Sigmoid colon (tissue), 7 donors: Measurements from ENCODE around the gene PCBP1. TPM values are rescaled to one million over a fixed set of nuclear protein-coding genes. Genes with fewer than 3 reads are reported as not detected.
A peak's percentile ranks its signal among the peaks of the same experiment; 100 is the strongest.
"Not testable (repeated sequence)": the region's sequence is repeated elsewhere in the genome, so short reads cannot be mapped to it uniquely, and the experiment has no call there.

Experiments used
- DNase-seq: peaks from one replicate; pipeline ENCODE4 v3.0.0-alpha.2; 2019
- H3K27ac ChIP-seq, 4 donors: fragments of 200-600 bp; sonication (generic); one replicate each; pipeline ENCODE4 v1.5.1; 2016 to 2019; ENCODE audit warnings: mild to moderate bottlenecking in 1 of 4
- H3K27me3 ChIP-seq, 3 donors: fragments of 200-600 bp; sonication (generic); one replicate each; pipeline ENCODE4 v1.5.1; 2019; ENCODE audit warnings: mild to moderate bottlenecking in 1 of 3
- H3K36me3 ChIP-seq, 4 donors: fragments of 200-600 bp; sonication (generic); one replicate each; pipeline ENCODE4 v1.5.1; 2016 to 2019
- H3K4me1 ChIP-seq, 4 donors: fragments of 200-600 bp; sonication (generic); one replicate each; pipeline ENCODE4 v1.5.1; 2017 to 2019
- H3K4me3 ChIP-seq, 4 donors: fragments of 200-600 bp; sonication (generic); one replicate each; pipeline ENCODE4 v1.5.1; 2017 to 2019; ENCODE audit warnings: mild to moderate bottlenecking in 2 of 4, moderate library complexity in 1 of 4
- H3K9me3 ChIP-seq, 4 donors: fragments of 200-600 bp in 3 of 4; sonication (generic) in 3 of 4; one replicate each; pipeline versions ENCODE4 v1.5.1 to v1.6.1; 2013 to 2019
- EP300 ChIP-seq, 4 donors: sonication (generic); formaldehyde crosslinking; IDR thresholded peaks; one replicate each; pipeline ENCODE4 v1.6.1; 2017; ENCODE audit warnings: antibody characterized with exemption in 4 of 4
- POLR2A ChIP-seq, 2 donors: fragments of 450-650 bp; IDR thresholded peaks; one replicate each; pipeline ENCODE4 v1.6.1; 2016; ENCODE audit warnings: antibody characterized with exemption in 2 of 2, mild to moderate bottlenecking in 2 of 2, moderate library complexity in 2 of 2
- POLR2AphosphoS5 ChIP-seq, 4 donors: sonication (generic); formaldehyde crosslinking; IDR thresholded peaks; one replicate each; pipeline ENCODE4 v1.6.1; 2017; ENCODE audit warnings: antibody characterized with exemption in 4 of 4
- WGBS, 2 donors: extraction: QIAGEN DNeasy Blood & Tissue Kit; methylation state at CpG; one replicate each; pipeline ENCODE4 v1.1.7; 2013; 5-methylcytosine and 5-hydroxymethylcytosine counted together
- intact Hi-C: fragments of 100-400 bp; cut with DNase I; formaldehyde crosslinking; loops from one replicate; pipeline ENCODE4 v1.15.1; 2023
- polyA plus RNA-seq, 3 donors: library from polyadenylated mRNA; stranded (reverse); fragments of 200-250 nt; gene quantifications; one replicate each; pipeline ENCODE4 v1.2.3, GENCODE V29; 2013
- total RNA-seq, 4 donors: library from RNA; depleted of rRNA; stranded (reverse); fragments of >200 nt; gene quantifications; one replicate each; pipeline ENCODE4 v1.1.0, GENCODE V29; 2016
- TF ChIP-seq, protein P1 (sequence below), 4 experiments: fragments of 450-650 bp in 3 of 4; fragments of 200-600 bp in 1 of 4; IDR thresholded peaks; one replicate each; pipeline ENCODE4 v1.5.1; 2016 to 2019; ENCODE audit warnings: antibody characterized with exemption in 4 of 4, mild to moderate bottlenecking in 3 of 4, moderate library complexity in 2 of 4
- donor health status: healthy with polysubstance abuse.
- donor health status: Bipolar disorder and iron deficiency.
- donor health status: healthy.

Gene PCBP1
- total and polyA plus RNA-seq, 7 donors, result 178 to 311 (median 186) TPM

DNA sequence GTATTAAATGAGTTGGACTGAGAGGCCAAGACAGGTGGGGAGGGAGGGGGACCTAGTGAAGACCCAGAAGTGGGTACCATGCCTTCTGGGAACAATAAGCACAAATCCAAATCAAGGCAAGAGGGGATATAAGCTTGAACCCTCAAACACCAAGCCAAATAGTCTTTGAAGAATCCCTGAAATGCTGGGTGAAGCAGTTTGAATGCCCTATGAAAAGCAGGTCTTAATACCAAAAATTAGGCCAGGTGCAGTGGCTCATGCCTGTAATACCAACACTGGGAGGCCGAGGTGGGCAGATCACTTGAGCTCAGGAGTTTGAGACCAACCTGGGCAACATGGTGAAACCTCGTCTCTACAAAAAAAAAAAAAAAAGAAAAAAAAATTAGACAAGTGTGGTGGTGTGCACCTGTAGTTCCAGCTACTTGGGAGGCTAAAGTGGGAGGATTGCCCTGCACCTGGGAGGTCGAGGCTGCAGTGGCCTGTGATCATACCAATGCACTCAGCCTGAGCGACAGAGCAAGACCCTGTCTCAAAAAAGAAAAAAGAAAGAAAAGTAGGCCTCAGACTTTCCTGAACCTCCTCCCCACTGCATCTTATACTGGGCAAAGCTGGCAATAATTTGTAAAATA is 3.5 kb downstream of the PCBP1 start:
- peaks cover 0 to 8% (median 0%) of the 10 kb centered on the region in 4 donors for H3K36me3 ChIP-seq
- H3K27ac ChIP-seq, result peak overlapping the region; percentile 99 to 100 (median 99)
- no peaks in the 10 kb centered on the region for H3K27me3 ChIP-seq
- H3K4me3 ChIP-seq, result no peak overlapping the region
- WGBS, 2 donors, result 91 to 95% methylated on average over 4 of the region's 4 CpGs
- TF ChIP-seq, protein P1, sequence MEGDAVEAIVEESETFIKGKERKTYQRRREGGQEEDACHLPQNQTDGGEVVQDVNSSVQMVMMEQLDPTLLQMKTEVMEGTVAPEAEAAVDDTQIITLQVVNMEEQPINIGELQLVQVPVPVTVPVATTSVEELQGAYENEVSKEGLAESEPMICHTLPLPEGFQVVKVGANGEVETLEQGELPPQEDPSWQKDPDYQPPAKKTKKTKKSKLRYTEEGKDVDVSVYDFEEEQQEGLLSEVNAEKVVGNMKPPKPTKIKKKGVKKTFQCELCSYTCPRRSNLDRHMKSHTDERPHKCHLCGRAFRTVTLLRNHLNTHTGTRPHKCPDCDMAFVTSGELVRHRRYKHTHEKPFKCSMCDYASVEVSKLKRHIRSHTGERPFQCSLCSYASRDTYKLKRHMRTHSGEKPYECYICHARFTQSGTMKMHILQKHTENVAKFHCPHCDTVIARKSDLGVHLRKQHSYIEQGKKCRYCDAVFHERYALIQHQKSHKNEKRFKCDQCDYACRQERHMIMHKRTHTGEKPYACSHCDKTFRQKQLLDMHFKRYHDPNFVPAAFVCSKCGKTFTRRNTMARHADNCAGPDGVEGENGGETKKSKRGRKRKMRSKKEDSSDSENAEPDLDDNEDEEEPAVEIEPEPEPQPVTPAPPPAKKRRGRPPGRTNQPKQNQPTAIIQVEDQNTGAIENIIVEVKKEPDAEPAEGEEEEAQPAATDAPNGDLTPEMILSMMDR (IDR thresholded peaks at IDR 0.05), result no peak
- TF ChIP-seq POLR2AphosphoS5 (IDR thresholded peaks at IDR 0.05), result no peak
- no peak for TF ChIP-seq EP300 (IDR thresholded peaks at IDR 0.05)
- no peak for TF ChIP-seq POLR2A (IDR thresholded peaks at IDR 0.05)
- H3K9me3 ChIP-seq, result no peaks in the 10 kb centered on the region
- H3K4me1 ChIP-seq, result peaks cover 0 to 42% (median 34%) of the 10 kb centered on the region in 4 donors
- peak; percentile 43 for DNase-seq
- intact Hi-C loops, result no loop called here

- H3K27me3 ChIP-seq, result no peaks in the 10 kb centered on the region
- H3K27ac ChIP-seq, result peak overlapping the region in 2 of 4 donors; percentile 18 to 99
- no peaks in the 10 kb centered on the region for H3K9me3 ChIP-seq
- no peak overlapping the region for H3K4me3 ChIP-seq
- H3K36me3 ChIP-seq, result peaks cover 0 to 8% (median 0%) of the 10 kb centered on the region in 4 donors
- intact Hi-C loops, result no loop called here
- WGBS, 2 donors, result 72 to 81% methylated on average over 2 of the region's 2 CpGs
- TF ChIP-seq, protein P1 (IDR thresholded peaks at IDR 0.05), result no peak
- TF ChIP-seq EP300 (IDR thresholded peaks at IDR 0.05) (no peak), POLR2A (IDR thresholded peaks at IDR 0.05) (no peak), POLR2AphosphoS5 (IDR thresholded peaks at IDR 0.05) (no peak)
- no peak for DNase-seq
- peaks cover 0 to 40% (median 30%) of the 10 kb centered on the region in 4 donors for H3K4me1 ChIP-seq
Observed at GRCh38 chr2:70091364-70091763, 4.1 kb downstream of the PCBP1 start.

DNA sequence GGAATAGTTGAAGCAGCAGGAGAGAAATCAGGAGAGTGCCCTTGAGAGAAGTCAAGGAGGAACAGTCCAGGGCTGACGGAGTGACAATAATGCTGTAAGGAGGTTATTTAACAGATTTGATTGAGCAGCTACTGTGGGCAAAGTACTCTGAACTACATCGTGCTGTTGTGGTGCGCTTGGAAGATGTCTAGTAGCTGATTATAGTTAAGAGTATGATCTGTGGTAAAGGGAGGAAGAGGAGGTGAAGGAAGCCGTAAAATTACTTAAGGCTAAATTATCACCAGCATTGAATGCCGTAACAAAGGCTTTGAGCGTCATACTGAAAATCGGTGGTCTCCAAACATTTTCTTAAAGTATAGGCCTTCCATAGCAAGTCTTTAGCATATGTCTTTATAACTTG is 4.5 kb downstream of the PCBP1 start:
- 72 to 91% methylated on average over 7 of the region's 7 CpGs for WGBS, 2 donors
- no peak for DNase-seq
- peaks cover 0 to 8% (median 0%) of the 10 kb centered on the region in 4 donors for H3K36me3 ChIP-seq
- H3K27me3 ChIP-seq, result no peaks in the 10 kb centered on the region
- intact Hi-C loops, result no loop called here
- H3K4me1 ChIP-seq, result peaks cover 0 to 40% (median 30%) of the 10 kb centered on the region in 4 donors
- no peaks in the 10 kb centered on the region for H3K9me3 ChIP-seq
- peak overlapping the region in 1 of 4 donors; percentile 99 for H3K27ac ChIP-seq
- no peak overlapping the region for H3K4me3 ChIP-seq
- TF ChIP-seq POLR2AphosphoS5 (IDR thresholded peaks at IDR 0.05) (no peak), EP300 (IDR thresholded peaks at IDR 0.05) (no peak), POLR2A (IDR thresholded peaks at IDR 0.05) (no peak)
- TF ChIP-seq, protein P1 (IDR thresholded peaks at IDR 0.05), result no peak

DNA sequence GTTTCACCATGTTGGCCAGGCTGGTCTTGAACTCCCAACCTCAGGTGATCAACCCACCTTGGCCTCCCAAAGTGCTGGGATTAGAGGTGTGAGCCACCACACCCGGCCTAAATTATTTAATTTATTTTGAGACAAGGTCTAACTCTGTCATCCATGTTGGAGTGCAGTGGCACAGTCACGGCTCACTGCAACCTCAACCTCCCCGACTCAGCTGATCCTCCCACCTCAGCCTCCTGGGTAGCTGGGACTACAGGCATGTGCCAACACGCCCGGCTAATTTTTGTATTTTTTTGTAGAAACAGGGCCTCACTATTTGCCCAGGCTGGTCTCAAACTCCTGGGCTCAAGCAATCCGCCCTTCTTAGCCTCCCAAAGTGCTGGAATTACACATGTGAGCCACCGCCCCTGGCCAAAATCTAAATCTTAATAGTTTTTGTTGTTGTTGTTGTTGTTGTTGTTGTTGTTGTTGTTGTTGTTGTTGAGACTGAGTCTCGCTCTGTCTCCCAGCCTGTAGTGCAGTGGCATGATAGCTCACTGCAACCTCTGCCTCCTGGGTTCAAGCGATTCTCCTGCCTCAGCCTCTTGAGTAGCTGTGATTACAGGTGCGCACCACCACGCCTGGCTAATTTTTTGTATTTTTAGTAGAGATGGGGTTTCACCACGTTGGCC is 5.4 kb downstream of the PCBP1 start:
- H3K4me3 ChIP-seq, H3K36me3 ChIP-seq, H3K9me3 ChIP-seq, H3K27ac ChIP-seq, H3K27me3 ChIP-seq, intact Hi-C loops: not testable (repeated sequence)
- WGBS, 2 donors, result 93% methylated on average over 12 of the region's 12 CpGs
- DNase-seq, result peak; percentile 35
- H3K4me1 ChIP-seq, result peaks cover 0 to 40% (median 30%) of the 10 kb centered on the region in 4 donors

DNA sequence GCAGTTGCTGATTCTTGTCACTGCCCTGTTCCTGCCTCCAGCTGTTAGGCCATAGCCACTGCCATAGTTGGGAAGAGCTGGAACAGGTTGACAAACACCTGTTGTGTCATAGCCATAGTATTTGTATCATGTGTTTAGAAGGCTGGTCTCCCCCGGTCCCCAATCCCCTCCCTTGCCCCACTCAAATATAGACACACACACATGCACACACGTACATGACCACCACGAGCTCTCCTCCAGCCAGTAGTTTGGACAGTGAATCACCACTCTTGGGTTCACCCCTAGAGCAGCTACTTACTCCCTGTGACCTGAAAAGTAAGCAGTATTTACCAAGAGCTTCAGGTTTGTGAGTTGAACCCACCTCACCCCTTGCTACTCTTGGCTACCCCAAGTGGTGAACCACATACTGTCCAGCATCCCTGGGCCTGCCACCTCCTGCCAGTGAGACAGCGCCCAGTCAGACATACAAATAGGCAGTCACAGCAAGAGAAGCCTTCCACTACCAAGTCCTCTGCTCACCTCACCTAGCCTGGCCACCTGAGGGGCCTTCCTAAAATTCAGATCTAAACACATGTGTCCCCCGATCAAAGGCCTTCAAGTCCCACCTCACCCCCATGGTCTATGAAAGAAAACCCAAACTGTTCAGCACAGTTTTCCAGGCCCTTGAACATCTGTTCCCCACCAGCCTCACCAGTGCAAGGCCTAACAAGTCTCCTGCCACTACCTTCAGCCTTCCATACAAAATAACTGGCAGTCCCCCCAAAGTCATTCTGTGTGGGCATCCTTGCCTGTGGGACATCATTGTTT is 7.1 kb downstream of the PCBP1 start:
- Histone ChIP-seq H3K27ac (peak overlapping the region; percentile 66 to 86 (median 71)), H3K4me1 (peaks cover 0 to 31% (median 23%) of the 10 kb centered on the region in 4 donors), H3K27me3 (no peaks in the 10 kb centered on the region), H3K9me3 (no peaks in the 10 kb centered on the region), H3K36me3 (no peaks in the 10 kb centered on the region), H3K4me3 (no peak overlapping the region)
- WGBS, 2 donors, result 88 to 90% methylated on average over 5 of the region's 5 CpGs
- peak; percentile 44 for DNase-seq
- TF ChIP-seq, protein P1 (IDR thresholded peaks at IDR 0.05), result no peak
- no peak for TF ChIP-seq POLR2A (IDR thresholded peaks at IDR 0.05)
- TF ChIP-seq EP300 (IDR thresholded peaks at IDR 0.05), result no peak
- TF ChIP-seq POLR2AphosphoS5 (IDR thresholded peaks at IDR 0.05), result no peak
- intact Hi-C loops, result no loop called here
